Measurements from ENCODE around the gene BRAF.
"Not testable (repeated sequence)": the region's sequence is repeated elsewhere in the genome, so short reads cannot be mapped to it uniquely, and the experiment has no call there.

BRAF gene

GRCh38 chr7:140927351-140927750 lies 2.6 kb upstream of the BRAF start:
- H3K27ac Mint-ChIP-seq: no peak overlapping the region
- no peak overlapping the region for H3K4me3 Mint-ChIP-seq
- H3K27me3 Mint-ChIP-seq: peaks cover 4% of the 10 kb centered on the region
- CTCF ChIA-PET: interaction anchor here (0.9 to 1.4 kb wide), 2 partner anchors 57 to 116 kb away, joined by 3 to 5 read pairs; no protein-coding TSS in a partner anchor
- H3K36me3 Mint-ChIP-seq: no peaks in the 10 kb centered on the region
- DNase-seq: no peak
- H3K4me1 Mint-ChIP-seq: peaks cover 9% of the 10 kb centered on the region
- no peaks in the 10 kb centered on the region for H3K9me3 Mint-ChIP-seq

DNA sequence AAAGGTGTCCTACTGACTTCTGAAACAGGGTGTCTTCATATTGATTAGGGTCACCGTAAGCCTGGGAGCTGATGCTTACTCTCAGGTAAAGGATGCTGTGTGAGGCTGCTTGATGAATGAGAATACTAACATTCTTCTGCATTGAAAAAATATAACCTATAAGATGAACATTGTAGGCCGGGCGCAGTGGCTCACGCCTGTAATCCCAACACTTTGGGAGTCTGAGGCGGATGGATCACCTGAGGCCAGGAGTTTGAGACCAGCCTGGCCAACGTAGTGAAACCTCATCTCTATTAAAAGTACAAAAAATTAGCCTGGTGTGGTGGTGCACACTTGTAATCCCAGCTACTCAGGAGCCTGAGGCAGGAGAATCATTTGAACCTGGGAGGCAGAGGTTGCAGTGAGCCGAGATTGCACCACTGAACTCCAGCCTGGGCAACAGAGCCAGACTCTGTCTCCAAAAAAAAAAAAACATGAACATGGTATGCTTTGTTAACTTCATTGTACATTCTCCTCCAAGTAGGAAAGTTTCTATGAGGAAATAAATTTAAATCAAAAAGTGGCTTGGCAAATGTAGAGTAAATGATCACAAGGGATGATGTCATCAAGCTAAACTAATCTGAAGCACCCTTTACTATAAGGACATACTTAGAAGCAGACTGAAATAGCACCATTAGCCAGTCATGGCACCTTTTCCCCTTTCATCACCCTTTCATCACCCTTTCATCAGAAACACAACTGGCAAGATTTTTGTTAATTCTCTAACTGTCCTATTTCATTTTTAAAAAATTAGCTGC lies 1.5 kb upstream of the BRAF start:
- peaks cover 4% of the 10 kb centered on the region for H3K27me3 Mint-ChIP-seq
- no peak for DNase-seq
- peak overlapping the region; percentile 22 for H3K4me3 Mint-ChIP-seq
- no peaks in the 10 kb centered on the region for H3K9me3 Mint-ChIP-seq
- H3K4me1 Mint-ChIP-seq: peaks cover 9% of the 10 kb centered on the region
- CTCF ChIA-PET: interaction anchor here (0.6 to 0.9 kb wide), 2 partner anchors 54 to 1207 kb away, joined by 3 read pairs; no protein-coding TSS in a partner anchor
- peak overlapping the region; percentile 39 for H3K27ac Mint-ChIP-seq
- H3K36me3 Mint-ChIP-seq: no peaks in the 10 kb centered on the region

- Mint-ChIP-seq H3K4me1 (peaks cover 12% of the 10 kb centered on the region), H3K27me3 (peaks cover 4% of the 10 kb centered on the region), H3K27ac (no peak overlapping the region), H3K9me3 (no peaks in the 10 kb centered on the region), H3K36me3 (no peaks in the 10 kb centered on the region), H3K4me3 (no peak overlapping the region)
- DNase-seq: peak; percentile 84
- CTCF ChIA-PET: interaction anchor here (1.3 to 2.7 kb wide), 3 partner anchors 25 to 114 kb away, joined by 3 to 9 read pairs (median 3); partner anchors contain the start of gene MRPS33
These were observed 509 bp downstream of the BRAF start for GRCh38 chr7:140924019-140924820.

DNA sequence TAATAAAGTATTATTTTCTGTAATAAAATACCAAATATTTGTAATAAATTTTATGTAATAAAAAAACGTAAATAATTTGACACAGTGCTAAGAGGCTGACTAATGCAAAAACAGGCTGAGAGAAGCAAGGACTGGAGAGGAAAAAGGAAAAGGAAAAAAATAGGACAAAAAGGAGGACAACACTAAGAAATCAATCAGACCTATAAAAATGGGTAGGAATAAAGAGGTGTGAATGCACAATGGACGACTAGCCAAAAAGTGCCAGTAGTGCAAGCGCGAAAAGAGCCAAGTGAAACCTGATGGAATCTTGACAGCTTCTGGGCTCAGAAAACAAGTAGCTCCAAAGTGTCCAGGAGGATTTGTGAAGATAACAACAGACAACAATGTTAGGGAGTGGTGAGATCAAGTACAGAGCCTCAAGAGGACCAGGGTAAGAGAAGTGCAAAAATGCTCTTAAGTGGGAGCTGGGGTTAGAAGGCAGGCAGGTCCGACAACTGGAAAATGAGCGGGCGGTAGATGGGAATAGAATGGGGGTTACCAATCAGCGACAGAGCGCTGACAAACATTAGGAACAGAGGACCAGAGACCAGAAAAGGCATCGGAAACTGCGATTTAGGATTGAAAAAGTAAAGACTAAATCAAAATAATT lies 1.2 kb downstream of the BRAF start:
- CTCF ChIA-PET: interaction anchor here (0.8 to 2.7 kb wide), 5 partner anchors 10 to 113 kb away, joined by 3 to 9 read pairs (median 3); partner anchors contain the start of gene MRPS33
- Mint-ChIP-seq H3K27ac (no peak overlapping the region), H3K27me3 (peaks cover 4% of the 10 kb centered on the region), H3K4me3 (no peak overlapping the region), H3K9me3 (no peaks in the 10 kb centered on the region), H3K4me1 (peaks cover 12% of the 10 kb centered on the region), H3K36me3 (no peaks in the 10 kb centered on the region)
- no peak for DNase-seq

DNA sequence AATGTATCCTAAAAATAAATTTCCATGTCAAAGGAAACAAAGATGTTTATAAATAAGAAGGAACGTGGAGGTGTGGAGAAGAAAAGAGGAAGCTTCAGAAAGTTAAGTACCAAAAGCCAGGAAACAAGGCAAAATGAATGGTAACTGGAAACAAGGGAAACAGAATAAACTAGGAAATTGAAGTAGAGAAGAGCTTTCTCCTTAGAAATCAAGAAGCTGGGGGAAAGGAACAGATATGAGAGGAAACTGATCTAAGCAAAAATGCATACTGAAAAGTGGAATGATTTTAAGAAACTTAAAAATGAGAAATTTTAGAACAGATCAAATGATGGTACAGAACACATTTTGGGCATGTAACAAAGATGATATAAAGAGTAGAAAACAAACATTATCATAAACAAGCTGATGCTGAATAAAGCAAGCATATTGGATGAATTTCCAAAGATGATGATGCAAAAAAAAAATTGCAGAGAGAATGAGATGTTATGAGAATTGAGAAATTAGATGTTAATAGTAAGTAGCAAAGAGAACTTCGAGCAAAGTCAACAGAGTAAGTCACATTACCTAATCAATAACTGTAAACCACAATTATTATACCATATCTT lies 1.9 kb downstream of the BRAF start:
- peaks cover 4% of the 10 kb centered on the region for H3K27me3 Mint-ChIP-seq
- H3K4me3 Mint-ChIP-seq: no peak overlapping the region
- no peak overlapping the region for H3K27ac Mint-ChIP-seq
- H3K4me1 Mint-ChIP-seq: peaks cover 12% of the 10 kb centered on the region
- no peaks in the 10 kb centered on the region for H3K9me3 Mint-ChIP-seq
- CTCF ChIA-PET: interaction anchor here (0.8 to 2.7 kb wide), 5 partner anchors 9 to 112 kb away, joined by 3 to 9 read pairs (median 3); partner anchors contain the start of gene MRPS33
- H3K36me3 Mint-ChIP-seq: no peaks in the 10 kb centered on the region
- DNase-seq: no peak

DNA sequence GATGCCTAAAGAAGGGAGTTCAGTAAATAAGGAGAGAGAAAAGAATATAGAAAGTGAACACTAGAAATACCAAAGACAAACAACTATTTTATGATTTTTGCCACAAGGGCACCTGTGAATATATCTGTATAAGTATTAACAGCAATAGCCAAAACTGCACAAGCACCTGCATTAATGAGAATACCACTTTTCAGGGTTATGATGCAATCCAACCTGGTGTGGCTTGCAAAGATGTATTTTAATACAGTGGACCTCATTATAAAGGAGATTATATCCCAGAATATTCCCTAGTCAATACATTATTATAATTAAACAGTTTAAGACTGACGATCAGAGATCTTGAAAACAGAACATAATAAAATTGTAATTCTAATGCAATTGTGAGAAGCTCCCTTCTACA lies 4.0 kb downstream of the BRAF start:
- H3K36me3 Mint-ChIP-seq: no peaks in the 10 kb centered on the region
- H3K27ac Mint-ChIP-seq: no peak overlapping the region
- peaks cover 4% of the 10 kb centered on the region for H3K27me3 Mint-ChIP-seq
- peaks cover 20% of the 10 kb centered on the region for H3K4me1 Mint-ChIP-seq
- H3K4me3 Mint-ChIP-seq: no peak overlapping the region
- CTCF ChIA-PET: no interaction called here
- H3K9me3 Mint-ChIP-seq: no peaks in the 10 kb centered on the region
- DNase-seq: no peak

GRCh38 chr7:140918236-140918635 lies 6.5 kb downstream of the BRAF start:
- Mint-ChIP-seq H3K36me3 (no peaks in the 10 kb centered on the region), H3K4me1 (peaks cover 17% of the 10 kb centered on the region), H3K27ac (no peak overlapping the region), H3K27me3 (no peaks in the 10 kb centered on the region), H3K4me3 (no peak overlapping the region), H3K9me3 (no peaks in the 10 kb centered on the region)
- CTCF ChIA-PET: interaction anchor here (0.7 kb wide), 1 partner anchor 17 kb away, joined by 3 read pairs; no protein-coding TSS in a partner anchor
- no peak for DNase-seq

GRCh38 chr7:140917258-140917657 lies 7.5 kb downstream of the BRAF start:
- CTCF ChIA-PET: no interaction called here
- Mint-ChIP-seq H3K9me3 (no peaks in the 10 kb centered on the region), H3K27me3 (no peaks in the 10 kb centered on the region), H3K4me1 (peaks cover 21% of the 10 kb centered on the region), H3K27ac (no peak overlapping the region), H3K4me3 (no peak overlapping the region), H3K36me3 (no peaks in the 10 kb centered on the region)
- DNase-seq: no peak

DNA sequence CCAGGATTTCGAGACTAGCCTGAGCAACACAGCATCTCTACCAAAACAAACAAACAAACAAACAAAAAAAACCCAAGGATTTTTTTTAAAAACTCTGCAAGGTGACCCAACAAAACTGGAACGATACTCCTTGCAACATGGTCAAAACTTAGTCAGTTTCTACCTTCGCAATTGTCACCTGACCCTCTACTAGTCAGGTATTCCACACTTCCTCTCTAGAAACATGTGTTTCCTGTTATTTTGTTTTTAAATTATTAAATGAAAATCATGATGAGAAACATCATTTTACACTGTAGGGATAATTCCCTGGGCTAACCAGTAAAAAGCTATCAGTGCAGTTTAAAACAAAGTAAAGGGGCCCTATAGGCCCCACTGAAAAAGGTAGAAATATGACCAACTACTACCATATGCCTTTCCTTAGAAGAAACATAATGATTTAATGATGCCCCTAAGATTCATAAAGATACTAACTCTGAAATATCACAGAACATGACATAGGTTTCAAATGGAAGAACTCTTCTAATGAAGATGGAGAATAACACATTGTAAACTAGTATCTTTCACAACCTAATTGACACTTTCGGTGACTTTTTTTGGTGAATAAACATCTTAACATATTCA lies 8.7 kb downstream of the BRAF start:
- peaks cover 21% of the 10 kb centered on the region for H3K4me1 Mint-ChIP-seq
- H3K9me3 Mint-ChIP-seq: no peaks in the 10 kb centered on the region
- no peak for DNase-seq
- CTCF ChIA-PET: no interaction called here
- H3K4me3 Mint-ChIP-seq: no peak overlapping the region
- no peak overlapping the region for H3K27ac Mint-ChIP-seq
- no peaks in the 10 kb centered on the region for H3K27me3 Mint-ChIP-seq
- H3K36me3 Mint-ChIP-seq: no peaks in the 10 kb centered on the region

DNA sequence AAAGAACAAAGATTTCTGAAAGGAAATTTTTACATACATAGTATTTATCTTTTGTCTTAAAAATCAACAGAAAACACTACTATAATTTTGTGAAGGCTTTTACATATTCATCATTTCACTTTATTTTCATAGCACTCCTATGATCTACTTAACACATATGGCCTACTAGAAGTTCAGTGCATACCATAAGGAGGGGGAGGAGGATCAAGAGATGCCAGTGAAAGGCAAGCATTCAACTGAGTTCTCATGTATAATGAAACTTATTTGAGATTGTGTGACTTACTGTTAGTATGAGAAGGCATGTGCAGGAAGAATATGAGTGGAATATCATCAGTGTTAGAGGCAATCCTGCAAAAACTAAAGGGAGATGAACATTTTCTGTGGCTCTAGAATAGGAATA lies 10.6 kb downstream of the BRAF start:
- Mint-ChIP-seq H3K27ac (no peak overlapping the region), H3K27me3 (no peaks in the 10 kb centered on the region), H3K4me3 (no peak overlapping the region), H3K9me3 (no peaks in the 10 kb centered on the region), H3K36me3 (peaks cover 3% of the 10 kb centered on the region), H3K4me1 (peaks cover 18% of the 10 kb centered on the region)
- CTCF ChIA-PET: interaction anchor here (0.6 kb wide), 1 partner anchor 9 kb away, joined by 3 read pairs; no protein-coding TSS in a partner anchor
- no peak for DNase-seq

DNA sequence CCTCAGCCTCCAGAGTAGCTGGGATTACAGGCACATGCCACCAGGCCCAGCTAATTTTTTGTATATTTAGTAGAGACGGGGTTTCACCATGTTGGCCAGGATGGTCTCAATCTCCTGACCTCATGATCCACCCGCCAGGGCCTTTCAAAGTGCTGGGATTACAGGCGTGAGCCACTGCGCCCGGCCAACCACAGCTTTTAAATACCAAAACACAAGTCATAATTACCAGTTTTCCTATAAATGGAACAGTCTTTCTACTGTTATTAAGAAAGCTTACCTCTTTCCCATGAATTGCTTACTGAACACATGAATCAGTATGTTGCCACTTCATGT lies 11.2 kb downstream of the BRAF start:
- not testable (repeated sequence) for H3K27me3 Mint-ChIP-seq, H3K4me3 Mint-ChIP-seq, DNase-seq, H3K36me3 Mint-ChIP-seq, H3K27ac Mint-ChIP-seq, H3K9me3 Mint-ChIP-seq
- CTCF ChIA-PET: interaction anchor here (0.6 to 0.9 kb wide), 2 partner anchors 10 to 187 kb away, joined by 3 to 5 read pairs; no protein-coding TSS in a partner anchor
- peaks cover 18% of the 10 kb centered on the region for H3K4me1 Mint-ChIP-seq

DNA sequence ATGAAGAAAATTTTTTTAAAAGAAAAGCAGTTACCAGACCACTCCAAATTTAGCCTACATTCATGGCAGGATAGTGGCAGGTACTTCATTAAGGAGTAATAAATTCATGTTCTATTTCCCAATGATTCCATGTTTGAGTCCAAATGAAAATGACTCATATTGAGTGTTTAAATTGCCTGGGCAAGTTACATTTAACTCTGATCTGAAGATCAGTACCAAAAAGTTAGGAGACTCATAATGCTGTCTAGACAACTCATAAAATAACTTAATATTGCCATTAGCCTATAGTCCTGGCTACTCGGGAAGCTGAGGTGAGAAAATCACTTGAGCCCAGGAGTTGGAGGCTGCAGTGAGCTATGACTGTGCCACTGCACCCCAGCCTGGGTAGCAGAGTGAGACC lies 13.0 kb downstream of the BRAF start:
- no peak overlapping the region for H3K27ac Mint-ChIP-seq
- H3K27me3 Mint-ChIP-seq: no peaks in the 10 kb centered on the region
- peaks cover 3% of the 10 kb centered on the region for H3K36me3 Mint-ChIP-seq
- H3K4me1 Mint-ChIP-seq: peaks cover 16% of the 10 kb centered on the region
- no peaks in the 10 kb centered on the region for H3K9me3 Mint-ChIP-seq
- CTCF ChIA-PET: no interaction called here
- H3K4me3 Mint-ChIP-seq: no peak overlapping the region
- no peak for DNase-seq

- H3K27ac Mint-ChIP-seq: no peak overlapping the region
- DNase-seq: no peak
- H3K4me1 Mint-ChIP-seq: peaks cover 10% of the 10 kb centered on the region
- H3K4me3 Mint-ChIP-seq: no peak overlapping the region
- H3K9me3 Mint-ChIP-seq: no peaks in the 10 kb centered on the region
- peaks cover 3% of the 10 kb centered on the region for H3K36me3 Mint-ChIP-seq
- no peaks in the 10 kb centered on the region for H3K27me3 Mint-ChIP-seq
- CTCF ChIA-PET: no interaction called here
These were observed 15.1 kb downstream of the BRAF start for GRCh38 chr7:140909476-140910161.
